Tibial artery (tissue), 4 donors: ENCODE data around the gene NDST3.

Source experiments
- DNase-seq, 2 donors: peaks; one replicate each; pipeline ENCODE4 v3.0.0-alpha.2; 2019
- H3K27ac ChIP-seq, 2 donors: fragments of 200-600 bp; sonication (generic) in 1 of 2; 1 replicate in 1 of 2; 2 replicates in 1 of 2; pipeline ENCODE4 v1.5.1; 2018 to 2019; ENCODE audit warnings: mild to moderate bottlenecking in 1 of 2
- H3K27me3 ChIP-seq, 2 donors: fragments of 200-600 bp; sonication (generic) in 1 of 2; one replicate each; pipeline versions ENCODE4 v1.5.1 to v1.6.0; 2016 to 2019
- H3K36me3 ChIP-seq, 3 donors: fragments of 200-600 bp; sonication (generic) in 2 of 3; one replicate each; pipeline ENCODE4 v1.5.1; 2016 to 2019; ENCODE audit warnings: mild to moderate bottlenecking in 2 of 3
- H3K4me1 ChIP-seq, 4 donors: fragments of 200-600 bp; sonication (generic) in 2 of 4; 1 replicate in 3 of 4; 2 replicates in 1 of 4; pipeline ENCODE4 v1.5.1; 2016 to 2019
- H3K4me3 ChIP-seq, 2 donors: fragments of 200-600 bp; sonication (generic) in 1 of 2; 1 replicate in 1 of 2; 2 replicates in 1 of 2; pipeline ENCODE4 v1.5.1; 2018 to 2019; ENCODE audit warnings: mild to moderate bottlenecking in 2 of 2
- H3K9me3 ChIP-seq, 3 donors: fragments of 200-600 bp; sonication (generic) in 1 of 3; one replicate each; pipeline ENCODE4 v1.5.1; 2016 to 2019
- intact Hi-C: fragments of 100-400 bp; cut with DNase I; formaldehyde crosslinking; loops from one replicate; pipeline ENCODE4 v1.15.0; 2023; ENCODE audit warnings: low total_unique reads
- TF ChIP-seq, protein P1 (sequence below), 2 experiments: fragments of 200-600 bp in 1 of 2; fragments of 450-650 bp in 1 of 2; IDR thresholded peaks; one replicate each; pipeline ENCODE4 v1.5.1; 2017 to 2019; ENCODE audit warnings: antibody characterized with exemption in 2 of 2, mild to moderate bottlenecking in 1 of 2, moderate library complexity in 1 of 2

Gene NDST3

DNA sequence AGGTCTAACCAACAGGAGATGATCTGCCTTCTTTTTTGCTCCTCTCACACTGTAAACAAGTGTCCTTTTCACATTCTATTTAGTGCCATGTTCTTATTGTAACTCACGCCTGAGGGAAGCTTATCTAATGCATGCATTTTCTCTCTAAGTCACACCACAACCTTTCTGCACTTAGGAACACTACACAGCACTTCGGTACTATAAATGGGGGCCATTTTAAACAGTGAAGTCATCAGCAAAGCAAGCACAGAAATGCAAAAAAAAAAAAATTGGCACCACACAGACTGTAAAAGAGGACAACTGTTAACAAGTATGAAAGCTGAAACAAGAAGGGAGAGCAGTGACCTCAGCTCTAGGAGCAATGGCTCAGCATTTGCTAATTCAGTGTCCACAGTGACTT lies 273.4 kb downstream of the NDST3 start:
- Histone ChIP-seq H3K9me3 (no peaks in the 10 kb centered on the region), H3K4me1 (no peaks in the 10 kb centered on the region), H3K36me3 (no peaks in the 10 kb centered on the region), H3K4me3 (no peak overlapping the region), H3K27me3 (no peaks in the 10 kb centered on the region), H3K27ac (no peak overlapping the region)
- TF ChIP-seq, protein P1, sequence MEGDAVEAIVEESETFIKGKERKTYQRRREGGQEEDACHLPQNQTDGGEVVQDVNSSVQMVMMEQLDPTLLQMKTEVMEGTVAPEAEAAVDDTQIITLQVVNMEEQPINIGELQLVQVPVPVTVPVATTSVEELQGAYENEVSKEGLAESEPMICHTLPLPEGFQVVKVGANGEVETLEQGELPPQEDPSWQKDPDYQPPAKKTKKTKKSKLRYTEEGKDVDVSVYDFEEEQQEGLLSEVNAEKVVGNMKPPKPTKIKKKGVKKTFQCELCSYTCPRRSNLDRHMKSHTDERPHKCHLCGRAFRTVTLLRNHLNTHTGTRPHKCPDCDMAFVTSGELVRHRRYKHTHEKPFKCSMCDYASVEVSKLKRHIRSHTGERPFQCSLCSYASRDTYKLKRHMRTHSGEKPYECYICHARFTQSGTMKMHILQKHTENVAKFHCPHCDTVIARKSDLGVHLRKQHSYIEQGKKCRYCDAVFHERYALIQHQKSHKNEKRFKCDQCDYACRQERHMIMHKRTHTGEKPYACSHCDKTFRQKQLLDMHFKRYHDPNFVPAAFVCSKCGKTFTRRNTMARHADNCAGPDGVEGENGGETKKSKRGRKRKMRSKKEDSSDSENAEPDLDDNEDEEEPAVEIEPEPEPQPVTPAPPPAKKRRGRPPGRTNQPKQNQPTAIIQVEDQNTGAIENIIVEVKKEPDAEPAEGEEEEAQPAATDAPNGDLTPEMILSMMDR (IDR thresholded peaks at IDR 0.05), result no peak
- DNase-seq, result no peak
- intact Hi-C loops, result no loop called here
